ENCODE results near the gene SLC25A23. TPM values are rescaled to one million over a fixed set of nuclear protein-coding genes. Genes with fewer than 3 reads are reported as not detected.
A peak's percentile ranks its signal among the peaks of the same experiment; 100 is the strongest.
"Not testable (repeated sequence)": the region's sequence is repeated elsewhere in the genome, so short reads cannot be mapped to it uniquely, and the experiment has no call there.

Gene SLC25A23
- total RNA-seq, 8 experiments from 2014 or later: 10.7 to 28.7 (median 15.6) TPM

- peak; percentile 54 to 71 (median 62) for ATAC-seq (replicated peaks in 6 of 8)
- no peak overlapping the region for H3K4me3 ChIP-seq
- WGBS, 10 experiments: 57 to 100% (median 77%) methylated on average over 1 to 8 of the region's 15 CpGs; no CpG with 5 or more reads in 4 of the 10 experiments
- in situ Hi-C loops (cut with MboI; ENCODE audit: low pct_unique_long_range_greater_than_20kb in 2 of 9, low sequenced_read_pairs in 9 of 9, unreplicated experiment in 9 of 9): no loop called here
- no peak overlapping the region for H3K27ac ChIP-seq
- H3K4me1 ChIP-seq (replicated peaks in 1 of 2): no peaks in the 10 kb centered on the region
Observed at GRCh38 chr19:6412447-6413091, 47.0 kb downstream of the SLC25A23 start.

GRCh38 chr19:6412061-6412446, 47.5 kb downstream of the SLC25A23 start:
- no peaks in the 10 kb centered on the region for H3K4me1 ChIP-seq (replicated peaks in 1 of 2)
- ATAC-seq (replicated peaks in 6 of 8): peak; percentile 13 to 50 (median 30)
- H3K4me3 ChIP-seq: no peak overlapping the region
- peak overlapping the region in 1 of 2 donors; percentile 24 for H3K27ac ChIP-seq
- in situ Hi-C loops (cut with MboI; ENCODE audit: low pct_unique_long_range_greater_than_20kb in 2 of 9, low sequenced_read_pairs in 9 of 9, unreplicated experiment in 9 of 9): no loop called here
- WGBS, 10 experiments: 0 to 100% (median 43%) methylated on average over 1 to 4 of the region's 12 CpGs; no CpG with 5 or more reads in 7 of the 10 experiments

- no peak overlapping the region for H3K4me3 ChIP-seq
Observed at GRCh38 chr19:6409346-6409745, 50.2 kb downstream of the SLC25A23 start.

GRCh38 chr19:6406401-6406800, 53.2 kb downstream of the SLC25A23 start:
- ATAC-seq (replicated peaks in 6 of 8): no peak
- 34 to 96% (median 91%) methylated on average over 3 to 5 of the region's 5 CpGs; no CpG with 5 or more reads in 1 of the 10 experiments for WGBS, 10 experiments
- H3K4me3 ChIP-seq: no peak overlapping the region
- H3K4me1 ChIP-seq (replicated peaks in 1 of 2): peaks cover 14 to 17% of the 10 kb centered on the region in 2 donors
- in situ Hi-C loops (cut with MboI; ENCODE audit: low pct_unique_long_range_greater_than_20kb in 2 of 9, low sequenced_read_pairs in 9 of 9, unreplicated experiment in 9 of 9): no loop called here
- H3K27ac ChIP-seq: no peak overlapping the region

More at GRCh38 chr19:6409346-6409745, 50.2 kb downstream of the SLC25A23 start:
- 90 to 100% (median 100%) methylated on average over 1 to 6 of the region's 6 CpGs; no CpG with 5 or more reads in 2 of the 10 experiments for WGBS, 10 experiments
- no peaks in the 10 kb centered on the region for H3K4me1 ChIP-seq (replicated peaks in 1 of 2)
- no peak overlapping the region for H3K27ac ChIP-seq
- ATAC-seq (replicated peaks in 6 of 8): no peak
- in situ Hi-C loops (cut with MboI; ENCODE audit: low pct_unique_long_range_greater_than_20kb in 2 of 9, low sequenced_read_pairs in 9 of 9, unreplicated experiment in 9 of 9): no loop called here

- no peak overlapping the region for H3K4me3 ChIP-seq
- ATAC-seq (replicated peaks in 6 of 8): peak; percentile 71 to 100 (median 99)
- in situ Hi-C loops (cut with MboI; ENCODE audit: low pct_unique_long_range_greater_than_20kb in 2 of 9, low sequenced_read_pairs in 9 of 9, unreplicated experiment in 9 of 9): no loop called here
- 1 to 47% (median 10%) methylated on average over 3 to 17 of the region's 22 CpGs; no CpG with 5 or more reads in 2 of the 10 experiments for WGBS, 10 experiments
- H3K27ac ChIP-seq: peak overlapping the region; percentile 83 to 88
- H3K4me1 ChIP-seq (replicated peaks in 1 of 2): peaks cover 14 to 17% of the 10 kb centered on the region in 2 donors
Observed at GRCh38 chr19:6402837-6403608, 56.6 kb downstream of the SLC25A23 start.

GRCh38 chr19:6402058-6402457, 57.5 kb downstream of the SLC25A23 start:
- Histone ChIP-seq H3K27ac (peak overlapping the region; percentile 83 to 88), H3K4me1 (replicated peaks in 1 of 2) (peaks cover 14 to 17% of the 10 kb centered on the region in 2 donors), H3K4me3 (no peak overlapping the region)
- in situ Hi-C loops (cut with MboI; ENCODE audit: low pct_unique_long_range_greater_than_20kb in 2 of 9, low sequenced_read_pairs in 9 of 9, unreplicated experiment in 9 of 9): no loop called here
- no peak for ATAC-seq (replicated peaks in 6 of 8)
- WGBS, 10 experiments: 40 to 92% (median 86%) methylated on average over 1 to 7 of the region's 10 CpGs; no CpG with 5 or more reads in 6 of the 10 experiments

DNA sequence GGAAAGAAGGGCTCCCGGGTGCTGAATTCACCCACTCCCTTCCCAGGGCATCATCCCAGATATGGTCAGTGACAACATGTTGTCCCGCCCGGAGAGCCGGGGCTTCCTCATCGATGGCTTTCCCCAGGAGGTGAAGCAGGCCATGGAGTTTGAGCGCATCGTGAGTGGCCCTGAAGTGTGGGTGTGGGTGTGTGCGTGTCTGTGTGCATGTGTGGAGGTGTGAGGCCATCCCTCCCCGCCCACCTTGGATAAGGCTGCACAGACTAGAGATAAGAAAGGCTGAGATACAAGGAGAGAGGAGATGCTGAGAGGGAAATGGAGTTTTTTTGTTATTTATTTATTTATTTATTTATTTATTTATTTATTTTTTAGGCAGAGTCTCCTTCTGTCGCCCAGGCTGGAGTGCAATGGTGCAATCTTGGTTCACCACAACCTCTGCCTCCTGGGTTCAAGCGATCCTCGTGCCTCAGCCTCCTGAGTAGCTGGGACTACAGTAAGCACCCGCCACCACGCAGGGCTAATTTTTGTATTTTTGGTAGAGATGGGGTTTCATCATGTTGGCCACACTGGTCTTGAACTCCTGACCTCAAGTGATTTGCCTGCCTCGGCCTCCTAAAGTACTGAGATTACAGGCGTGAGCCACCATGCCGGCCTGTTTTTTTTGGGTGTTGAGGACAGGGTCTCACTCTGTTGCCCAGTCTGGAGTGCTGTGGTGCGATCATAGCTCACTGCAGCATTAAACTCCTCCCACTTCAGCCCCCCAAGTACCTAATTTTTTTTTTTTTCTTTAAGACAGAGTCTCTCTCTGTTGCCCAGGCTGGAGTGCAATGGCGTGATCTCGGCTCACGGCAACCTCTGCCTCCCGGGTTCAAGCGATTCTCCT, 59.3 kb downstream of the SLC25A23 start:
- H3K4me3 ChIP-seq; ATAC-seq (replicated peaks in 6 of 8); in situ Hi-C loops (cut with MboI; ENCODE audit: low pct_unique_long_range_greater_than_20kb in 2 of 9, low sequenced_read_pairs in 9 of 9, unreplicated experiment in 9 of 9); H3K27ac ChIP-seq: not testable (repeated sequence)
- peaks cover 14 to 17% of the 10 kb centered on the region in 2 donors for H3K4me1 ChIP-seq (replicated peaks in 1 of 2)
- 0 to 100% (median 90%) methylated on average over 1 to 16 of the region's 23 CpGs; no CpG with 5 or more reads in 1 of the 10 experiments for WGBS, 10 experiments

DNA sequence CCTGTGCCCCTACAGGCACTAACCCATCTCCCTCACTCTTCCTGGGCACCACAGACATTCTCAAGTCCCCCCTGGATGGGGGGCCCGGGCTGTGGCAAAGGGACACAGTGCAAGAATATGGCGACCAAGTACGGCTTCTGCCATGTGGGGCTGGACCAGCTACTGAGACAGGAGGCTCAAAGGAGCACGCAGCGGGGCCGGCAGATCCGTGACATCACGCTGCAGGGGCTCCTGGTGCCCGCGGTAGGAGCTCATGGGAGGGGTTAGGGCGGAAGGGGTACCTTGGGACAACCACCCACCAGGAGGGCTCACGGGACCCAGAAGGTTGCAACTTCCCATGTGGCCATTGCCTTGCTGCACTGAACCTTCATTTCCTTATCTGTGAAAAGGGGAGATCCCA, 63.3 kb downstream of the SLC25A23 start:
- WGBS, 10 experiments: 81 to 100% (median 97%) methylated on average over 1 to 7 of the region's 12 CpGs; no CpG with 5 or more reads in 6 of the 10 experiments
- in situ Hi-C loops (cut with MboI; ENCODE audit: low pct_unique_long_range_greater_than_20kb in 2 of 9, low sequenced_read_pairs in 9 of 9, unreplicated experiment in 9 of 9): no loop called here
- Histone ChIP-seq H3K27ac (no peak overlapping the region), H3K4me3 (no peak overlapping the region), H3K4me1 (replicated peaks in 1 of 2) (peaks cover 6 to 10% of the 10 kb centered on the region in 2 donors)
- no peak for ATAC-seq (replicated peaks in 6 of 8)

GRCh38 chr19:6394831-6395230, 64.8 kb downstream of the SLC25A23 start:
- in situ Hi-C loops (cut with MboI; ENCODE audit: low pct_unique_long_range_greater_than_20kb in 2 of 9, low sequenced_read_pairs in 9 of 9, unreplicated experiment in 9 of 9): no loop called here
- Histone ChIP-seq H3K4me1 (replicated peaks in 1 of 2) (peaks cover 6 to 10% of the 10 kb centered on the region in 2 donors), H3K27ac (peak overlapping the region in 1 of 2 donors; percentile 96), H3K4me3 (no peak overlapping the region)
- 80 to 89% (median 83%) methylated on average over 1 to 3 of the region's 3 CpGs; no CpG with 5 or more reads in 7 of the 10 experiments for WGBS, 10 experiments
- ATAC-seq (replicated peaks in 6 of 8): no peak

GRCh38 chr19:6393983-6394412, 65.6 kb downstream of the SLC25A23 start:
- peak overlapping the region; percentile 95 to 96 for H3K27ac ChIP-seq
- 0 to 100% (median 20%) methylated on average over 1 to 8 of the region's 14 CpGs; no CpG with 5 or more reads in 3 of the 10 experiments for WGBS, 10 experiments
- H3K4me3 ChIP-seq: peak overlapping the region; percentile 49 to 88 (median 67)
- in situ Hi-C loops (cut with MboI; ENCODE audit: low pct_unique_long_range_greater_than_20kb in 2 of 9, low sequenced_read_pairs in 9 of 9, unreplicated experiment in 9 of 9): no loop called here
- no peak for ATAC-seq (replicated peaks in 6 of 8)
- H3K4me1 ChIP-seq (replicated peaks in 1 of 2): peaks cover 6 to 10% of the 10 kb centered on the region in 2 donors

GRCh38 chr19:6393074-6393982, 66.3 kb downstream of the SLC25A23 start, which contains the start of gene GTF2F1:
Gene GTF2F1, minus strand, starts transcription at chr19:6393164. Its CDS starts 169 bp downstream, at chr19:6392995.
- Histone ChIP-seq H3K4me1 (replicated peaks in 1 of 2) (peaks cover 6 to 10% of the 10 kb centered on the region in 2 donors), H3K27ac (peak within 1 kb of the TSS; percentile 95 to 96), H3K4me3 (peak within 1 kb of the TSS; percentile 49 to 88 (median 67))
- in situ Hi-C loops (cut with MboI; ENCODE audit: low pct_unique_long_range_greater_than_20kb in 2 of 9, low sequenced_read_pairs in 9 of 9, unreplicated experiment in 9 of 9): no loop called here
- peak; percentile 82 to 90 (median 84) for ATAC-seq (replicated peaks in 6 of 8)
- WGBS, 10 experiments: 0 to 5% (median 1%) methylated on average over 1 to 13 of the region's 69 CpGs; no CpG with 5 or more reads in 4 of the 10 experiments
